K562 (cell line): ENCODE data around the gene GNS. TPM values are rescaled to one million over a fixed set of nuclear protein-coding genes. Genes with fewer than 3 reads are reported as not detected.

Experiments used
- ATAC-seq: fragments of 200-7000 bp; cut with Tn5 transposase; 3 replicates; pipeline ENCODE4 v1.9.1; 2020; ENCODE audit warnings: moderate library complexity
- BruUV-seq: library from RNA; stranded (reverse); fragments of 400-500 nt; replicated peaks from 2 replicates; lab custom pipeline; 2021; lab: Mats Ljungman, UMichigan
- CTCF ChIA-PET: fragments of 300-600 bp; formaldehyde crosslinking; extraction: SDS; loops from one replicate; lab custom pipeline; 2021; ENCODE audit warnings: low intra/inter-chr PET ratio; lab: Yijun Ruan, JAX
- POLR2A ChIA-PET: fragments of 300-600, 350-650 bp; sonication (Branson Sonifier 250); formaldehyde crosslinking; extraction: SDS; loops from one replicate; lab custom pipeline; 2021; ENCODE audit warnings: antibody characterized with exemption, inconsistent platforms; lab: Yijun Ruan, JAX
- DNase-seq, 4 experiments: peaks; one replicate each; pipeline versions ENCODE4 v3.0.0 to v3.0.0-alpha.2; 2011 to 2018; ENCODE audit warnings: low spot score in 3 of 4, mixed read lengths in 3 of 4; ENCODE audit errors: extremely low read depth in 1 of 4
- FAIRE-seq: peaks from 2 replicates; lab custom pipeline; 2011; peaks lifted over from hg19 to GRCh38; lab: Jason Lieb, UNC
- H2AFZ ChIP-seq: 2 replicates; pipeline ENCODE4 v1.6.0; 2011; ENCODE audit warnings: low read depth, low read length, control low read depth, inconsistent platforms
- H3K27ac ChIP-seq: fragments of 200-600 bp; 3 replicates; pipeline ENCODE4 v1.8.0; 2011; ENCODE audit warnings: low read depth, mild to moderate bottlenecking, control low read depth, inconsistent platforms, low read length, moderate library complexity, mixed read lengths; ENCODE audit errors: extremely low read depth
- H3K27me3 ChIP-seq, 2 experiments: fragments of 300-600 bp in 1 of 2; 2 replicates in 1 of 2; 3 replicates in 1 of 2; pipeline versions ENCODE4 v1.6.0 to v1.8.0; 2011; ENCODE audit warnings: inconsistent platforms in 2 of 2, low read length in 2 of 2, mild to moderate bottlenecking in 1 of 2, mixed read lengths in 1 of 2, moderate library complexity in 1 of 2; ENCODE audit not compliant: control insufficient read depth in 2 of 2, insufficient read depth in 2 of 2
- H3K36me3 ChIP-seq: fragments of 300-600 bp; 3 replicates; pipeline ENCODE4 v1.8.0; 2011; ENCODE audit warnings: mild to moderate bottlenecking, low read length, inconsistent platforms; ENCODE audit not compliant: control insufficient read depth, insufficient read depth
- H3K4me1 ChIP-seq, 2 experiments: fragments of 200-600 bp in 1 of 2; replicated peaks in 1 of 2; 2 replicates in 1 of 2; 3 replicates in 1 of 2; pipeline versions ENCODE4 v1.5.1 to v1.8.0; 2011; ENCODE audit warnings: inconsistent platforms in 2 of 2, low read length in 2 of 2, mild to moderate bottlenecking in 1 of 2, mixed read lengths in 1 of 2, moderate library complexity in 1 of 2; ENCODE audit not compliant: control insufficient read depth in 2 of 2, insufficient read depth in 2 of 2
- H3K4me2 ChIP-seq: 2 replicates; pipeline ENCODE4 v1.6.1; 2011; ENCODE audit warnings: low read length, control low read depth, inconsistent platforms, mixed read lengths; ENCODE audit not compliant: insufficient read depth
- H3K4me3 ChIP-seq: fragments of 200-600 bp; sonication (generic), shearing (Covaris generic); 2 replicates; pipeline ENCODE4 v1.5.1; 2016; ENCODE audit warnings: control low read depth, inconsistent platforms
- H3K79me2 ChIP-seq: fragments of 200-600 bp; 3 replicates; pipeline ENCODE4 v1.8.0; 2011; ENCODE audit warnings: low read length, inconsistent platforms; ENCODE audit not compliant: control insufficient read depth, insufficient read depth
- H3K9ac ChIP-seq, 2 experiments: 2 replicates each; pipeline versions ENCODE4 v1.6.0 to v1.6.1; 2011; ENCODE audit warnings: low read depth in 2 of 2, low read length in 2 of 2, control low read depth in 1 of 2, inconsistent platforms in 1 of 2, mild to moderate bottlenecking in 1 of 2, mixed read lengths in 1 of 2; ENCODE audit not compliant: insufficient read depth in 1 of 2
- H3K9me1 ChIP-seq: one replicate; pipeline ENCODE4 v1.6.0; 2011; ENCODE audit warnings: inconsistent platforms, mild to moderate bottlenecking, low read length, moderate library complexity; ENCODE audit not compliant: control insufficient read depth, insufficient read depth
- H3K9me3 ChIP-seq: replicated peaks from 2 replicates; pipeline ENCODE4 v1.5.1; 2011; ENCODE audit warnings: low read depth, low read length, inconsistent platforms; ENCODE audit not compliant: control insufficient read depth, insufficient read depth
- H4K20me1 ChIP-seq: replicated peaks from 2 replicates; pipeline ENCODE4 v1.6.1; 2011; ENCODE audit warnings: low read length, inconsistent platforms, mixed read lengths; ENCODE audit not compliant: control insufficient read depth, insufficient read depth
- CBFA2T3 ChIP-seq: fragments of 450-650 bp; IDR thresholded peaks from 2 replicates; pipeline ENCODE4 v1.6.1; 2017
- CTBP1 ChIP-seq: fragments of 450-650 bp; IDR thresholded peaks from 2 replicates; pipeline ENCODE4 v1.6.1; 2016; ENCODE audit warnings: borderline replicate concordance
- EP300 ChIP-seq: IDR thresholded peaks from 2 replicates; pipeline ENCODE4 v1.6.1; 2012; ENCODE audit warnings: low read length, improper control_type of control experiment
- LEF1 ChIP-seq: fragments of 450-650 bp; IDR thresholded peaks from 2 replicates; pipeline ENCODE4 v1.6.1; 2016; ENCODE audit warnings: mild to moderate bottlenecking
- NCOR1 ChIP-seq: fragments of 450-650 bp; IDR thresholded peaks from 2 replicates; pipeline ENCODE4 v1.6.1; 2016; ENCODE audit warnings: mild to moderate bottlenecking, moderate library complexity
- WGBS: fragments of 100-300 bp; shearing (Covaris generic); methylation state at CpG from one replicate; pipeline ENCODE4 v1.1.6; 2016; ENCODE audit warnings: low coverage, mixed read lengths; ENCODE audit not compliant: insufficient coverage; ENCODE audit errors: missing lambda C conversion rate; 5-methylcytosine and 5-hydroxymethylcytosine counted together
- in situ Hi-C: fragments of 300-500 bp; cut with MboI; formaldehyde crosslinking; loops from 4 replicates; pipeline ENCODE4 v1.15.0; 2018; ENCODE audit warnings: inconsistent platforms, mixed read lengths
- intact Hi-C: fragments of 100-400 bp; cut with micrococcal nuclease; formaldehyde crosslinking; loops from 2 replicates; pipeline ENCODE4 v1.14.2; 2022
- polyA plus RNA-seq, 8 experiments: library from polyadenylated mRNA; depleted of rRNA in 4 of 8; stranded (reverse) in 5 of 8; unstranded in 3 of 8; fragments of >200 nt; fragmentation: Nextera tagmentation in 2 of 8; fragmentation: Illumina TruSeq in 1 of 8; extraction: Ambion mirVana in 2 of 8; extraction: Trizol in 1 of 8; gene quantifications; 2 replicates each; pipeline versions ENCODE4 v1.2.1 to v1.2.3, GENCODE V29; 2011 to 2014; ENCODE audit warnings: inconsistent platforms in 1 of 8, missing spikeins in 1 of 8
- total RNA-seq, 7 experiments: library from RNA; depleted of rRNA in 6 of 7; stranded (reverse); fragments of >200 nt in 6 of 7; fragmentation: Illumina TruSeq in 2 of 7; extraction: Trizol in 2 of 7; gene quantifications; 2 replicates each; pipeline versions ENCODE4 v1.2.1 to v1.2.3, GENCODE V29; 2011 to 2021; ENCODE audit warnings: low replicate concordance in 1 of 7
- TF ChIP-seq, protein P1 (sequence below): sonication (generic); formaldehyde crosslinking; IDR thresholded peaks from 2 replicates; pipeline ENCODE4 v1.8.1; 2023; ENCODE audit warnings: mild to moderate bottlenecking, missing genetic modification reagents
- TF ChIP-seq, protein P2 (sequence below), 2 experiments: fragments of 450-650 bp; formaldehyde crosslinking in 1 of 2; IDR thresholded peaks; 2 replicates each; pipeline versions ENCODE4 v1.4.0 to v1.6.1; 2014 to 2020; ENCODE audit warnings: mild to moderate bottlenecking in 2 of 2, borderline replicate concordance in 1 of 2, low read depth in 1 of 2
- TF ChIP-seq, protein P3 (sequence below): fragments of 450-650 bp; IDR thresholded peaks from 2 replicates; pipeline ENCODE4 v1.6.1; 2017; ENCODE audit warnings: mild to moderate bottlenecking, moderate library complexity

GNS gene
- total and polyA plus RNA-seq, 9 of the 15 experiments (the other 6 are each of a cell fraction or from before 2014, with no cell fraction given): 4.6 to 30.3 (median 18.9) TPM

DNA sequence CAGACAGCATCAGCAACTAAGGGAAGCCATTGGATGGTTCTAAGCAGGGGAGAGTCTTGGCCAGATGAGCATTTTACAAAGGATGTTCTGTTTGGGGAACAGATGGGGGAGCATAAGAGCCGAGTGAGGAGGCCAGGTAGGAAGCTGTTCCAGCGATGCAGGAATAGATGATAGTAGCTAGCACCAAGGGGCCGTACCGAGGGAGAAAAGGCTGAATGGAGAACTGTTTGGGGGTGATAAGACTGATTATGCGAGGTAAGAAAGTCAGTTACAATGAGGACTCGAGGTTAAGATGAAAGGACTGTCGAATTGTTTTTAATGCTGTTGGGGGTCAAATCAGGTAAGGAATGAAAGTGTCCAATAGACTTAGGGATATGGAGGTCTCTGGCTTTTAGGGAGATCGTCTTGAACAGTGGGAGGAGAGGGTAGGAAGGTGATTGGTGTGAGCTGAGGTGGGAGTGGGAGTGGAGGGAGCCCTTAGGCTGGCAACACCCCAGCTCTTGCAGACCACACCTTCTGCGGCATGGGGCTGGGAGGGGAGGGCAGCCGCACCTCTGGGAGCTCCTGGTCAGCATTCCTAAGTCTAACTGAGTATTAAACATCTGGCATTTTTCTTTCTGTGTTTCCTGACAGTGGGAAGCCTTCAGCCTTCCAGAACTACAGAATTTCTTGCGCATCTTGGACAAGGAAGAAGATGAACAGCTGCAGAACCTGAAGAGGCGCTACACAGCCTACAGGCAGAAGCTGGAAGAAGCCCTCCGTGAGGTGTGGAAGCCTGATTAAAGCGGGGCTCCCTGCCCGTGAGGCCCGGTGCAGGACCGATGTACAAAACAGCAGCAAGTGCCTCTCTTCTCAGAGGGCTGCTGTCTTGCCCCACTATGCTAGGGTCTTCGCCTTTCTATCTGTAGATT lies 64.8 kb downstream of the GNS start:
- intact Hi-C loops: loop anchor here (5.0 kb wide), 2 partner anchors 67 to 82 kb away; partner anchors contain the start of gene RASSF3
- peak; percentile 38; the same call in 1 of the 2 replicates for TF ChIP-seq LEF1
- TF ChIP-seq CBFA2T3: peak; percentile 75
- TF ChIP-seq NCOR1: peak; percentile 37; the same call in 1 of the 2 replicates
- TF ChIP-seq, protein P1, sequence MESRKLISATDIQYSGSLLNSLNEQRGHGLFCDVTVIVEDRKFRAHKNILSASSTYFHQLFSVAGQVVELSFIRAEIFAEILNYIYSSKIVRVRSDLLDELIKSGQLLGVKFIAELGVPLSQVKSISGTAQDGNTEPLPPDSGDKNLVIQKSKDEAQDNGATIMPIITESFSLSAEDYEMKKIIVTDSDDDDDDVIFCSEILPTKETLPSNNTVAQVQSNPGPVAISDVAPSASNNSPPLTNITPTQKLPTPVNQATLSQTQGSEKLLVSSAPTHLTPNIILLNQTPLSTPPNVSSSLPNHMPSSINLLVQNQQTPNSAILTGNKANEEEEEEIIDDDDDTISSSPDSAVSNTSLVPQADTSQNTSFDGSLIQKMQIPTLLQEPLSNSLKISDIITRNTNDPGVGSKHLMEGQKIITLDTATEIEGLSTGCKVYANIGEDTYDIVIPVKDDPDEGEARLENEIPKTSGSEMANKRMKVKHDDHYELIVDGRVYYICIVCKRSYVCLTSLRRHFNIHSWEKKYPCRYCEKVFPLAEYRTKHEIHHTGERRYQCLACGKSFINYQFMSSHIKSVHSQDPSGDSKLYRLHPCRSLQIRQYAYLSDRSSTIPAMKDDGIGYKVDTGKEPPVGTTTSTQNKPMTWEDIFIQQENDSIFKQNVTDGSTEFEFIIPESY (CRISPR knock-in tag): peak; percentile 82; the same call in 1 of the 2 replicates
- TF ChIP-seq, protein P2, sequence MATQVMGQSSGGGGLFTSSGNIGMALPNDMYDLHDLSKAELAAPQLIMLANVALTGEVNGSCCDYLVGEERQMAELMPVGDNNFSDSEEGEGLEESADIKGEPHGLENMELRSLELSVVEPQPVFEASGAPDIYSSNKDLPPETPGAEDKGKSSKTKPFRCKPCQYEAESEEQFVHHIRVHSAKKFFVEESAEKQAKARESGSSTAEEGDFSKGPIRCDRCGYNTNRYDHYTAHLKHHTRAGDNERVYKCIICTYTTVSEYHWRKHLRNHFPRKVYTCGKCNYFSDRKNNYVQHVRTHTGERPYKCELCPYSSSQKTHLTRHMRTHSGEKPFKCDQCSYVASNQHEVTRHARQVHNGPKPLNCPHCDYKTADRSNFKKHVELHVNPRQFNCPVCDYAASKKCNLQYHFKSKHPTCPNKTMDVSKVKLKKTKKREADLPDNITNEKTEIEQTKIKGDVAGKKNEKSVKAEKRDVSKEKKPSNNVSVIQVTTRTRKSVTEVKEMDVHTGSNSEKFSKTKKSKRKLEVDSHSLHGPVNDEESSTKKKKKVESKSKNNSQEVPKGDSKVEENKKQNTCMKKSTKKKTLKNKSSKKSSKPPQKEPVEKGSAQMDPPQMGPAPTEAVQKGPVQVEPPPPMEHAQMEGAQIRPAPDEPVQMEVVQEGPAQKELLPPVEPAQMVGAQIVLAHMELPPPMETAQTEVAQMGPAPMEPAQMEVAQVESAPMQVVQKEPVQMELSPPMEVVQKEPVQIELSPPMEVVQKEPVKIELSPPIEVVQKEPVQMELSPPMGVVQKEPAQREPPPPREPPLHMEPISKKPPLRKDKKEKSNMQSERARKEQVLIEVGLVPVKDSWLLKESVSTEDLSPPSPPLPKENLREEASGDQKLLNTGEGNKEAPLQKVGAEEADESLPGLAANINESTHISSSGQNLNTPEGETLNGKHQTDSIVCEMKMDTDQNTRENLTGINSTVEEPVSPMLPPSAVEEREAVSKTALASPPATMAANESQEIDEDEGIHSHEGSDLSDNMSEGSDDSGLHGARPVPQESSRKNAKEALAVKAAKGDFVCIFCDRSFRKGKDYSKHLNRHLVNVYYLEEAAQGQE (IDR thresholded peaks at IDR 0.05; ENCODE audit: borderline replicate concordance): peak; percentile 29; the same call in 1 of the 2 replicates
- TF ChIP-seq, protein P2 (CRISPR knock-in tag; IDR thresholded peaks at IDR 0.05; ENCODE audit: low read depth): no peak
- TF ChIP-seq EP300: 0 out of 2 replicates have a peak, but pooled peaks have one; percentile 36
- TF ChIP-seq CTBP1: peak; percentile 43; the same call in 1 of the 2 replicates
- TF ChIP-seq, protein P3, sequence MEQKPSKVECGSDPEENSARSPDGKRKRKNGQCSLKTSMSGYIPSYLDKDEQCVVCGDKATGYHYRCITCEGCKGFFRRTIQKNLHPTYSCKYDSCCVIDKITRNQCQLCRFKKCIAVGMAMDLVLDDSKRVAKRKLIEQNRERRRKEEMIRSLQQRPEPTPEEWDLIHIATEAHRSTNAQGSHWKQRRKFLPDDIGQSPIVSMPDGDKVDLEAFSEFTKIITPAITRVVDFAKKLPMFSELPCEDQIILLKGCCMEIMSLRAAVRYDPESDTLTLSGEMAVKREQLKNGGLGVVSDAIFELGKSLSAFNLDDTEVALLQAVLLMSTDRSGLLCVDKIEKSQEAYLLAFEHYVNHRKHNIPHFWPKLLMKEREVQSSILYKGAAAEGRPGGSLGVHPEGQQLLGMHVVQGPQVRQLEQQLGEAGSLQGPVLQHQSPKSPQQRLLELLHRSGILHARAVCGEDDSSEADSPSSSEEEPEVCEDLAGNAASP: no peak

More for the DNA sequence above, 64.8 kb downstream of the GNS start:
- H3K27ac ChIP-seq: no peak overlapping the region
- H3K4me1 ChIP-seq: peaks cover 14 to 17% of the 10 kb centered on the region in 2 experiments; a peak in 4 of 5 replicates
- no peaks in the 10 kb centered on the region for H3K9me3 ChIP-seq
- BruUV-seq: no TSS peak
- 0 out of 3 replicates have a peak, but pooled peaks cover 2% of the 10 kb centered on the region for H3K79me2 ChIP-seq
- no peak overlapping the region for H2AFZ ChIP-seq
- ATAC-seq (peak; percentile 74), DNase-seq (peak; percentile 51 to 70 (median 56)), FAIRE-seq (peak; percentile 90)
- WGBS: 34% methylated on average over 17 of the region's 18 CpGs
- no peak overlapping the region for H3K4me3 ChIP-seq
- H4K20me1 ChIP-seq: no peaks in the 10 kb centered on the region
- CTCF ChIA-PET: interaction anchor here (0.6 to 1.6 kb wide), 2 partner anchors 16 to 144 kb away, joined by 3 read pairs; no protein-coding TSS in a partner anchor
- no peaks in the 10 kb centered on the region for H3K27me3 ChIP-seq
- peaks cover 59% of the 10 kb centered on the region for H3K36me3 ChIP-seq
- H3K9me1 ChIP-seq: no peaks in the 10 kb centered on the region
- in situ Hi-C loops: loop anchor here (5.0 kb wide), 1 partner anchor 142 kb away; no protein-coding TSS in a partner anchor
- POLR2A ChIA-PET: interaction anchor here (1.2 to 1.7 kb wide), 3 partner anchors 10 to 26 kb away, joined by 3 to 5 read pairs (median 4); no protein-coding TSS in a partner anchor
- peak overlapping the region; percentile 36 for H3K4me2 ChIP-seq
- peak overlapping the region in 1 of 2 experiments; percentile 76; a peak in 2 of 4 replicates for H3K9ac ChIP-seq
